GM12878 (cell line): ENCODE measurements around the gene GDI2. TPM values are rescaled to one million over a fixed set of nuclear protein-coding genes. Genes with fewer than 3 reads are reported as not detected.

Experiments used
- ATAC-seq: fragments of 200-7000 bp; cut with Tn5 transposase; 3 replicates; pipeline ENCODE4 v1.9.1; 2020; ENCODE audit warnings: mild to moderate bottlenecking, moderate library complexity
- BruUV-seq: library from RNA; stranded (reverse); fragments of 400-500 nt; replicated peaks from 2 replicates; lab custom pipeline; 2021; lab: Mats Ljungman, UMichigan
- CTCF ChIA-PET: fragments of 300-600 bp; sonication (Branson Sonifier 250); formaldehyde crosslinking; extraction: SDS; loops from one replicate; lab custom pipeline; 2021; ENCODE audit warnings: inconsistent platforms; lab: Yijun Ruan, JAX
- POLR2A ChIA-PET: fragments of 350-600 bp; formaldehyde crosslinking; extraction: SDS; loops from one replicate; lab custom pipeline; 2021; ENCODE audit warnings: inconsistent platforms; lab: Charles Lee
- RAD21 ChIA-PET: fragments of 300-600 bp; sonication (Branson Sonifier 250); formaldehyde crosslinking; loops from one replicate; lab custom pipeline; 2023; ENCODE audit warnings: antibody characterized with exemption; ENCODE audit not compliant: unreplicated experiment; lab: Charles Lee
- SMC1A ChIA-PET: fragments of 300-600 bp; sonication (Branson Sonifier 250); formaldehyde crosslinking; loops from one replicate; lab custom pipeline; 2023; ENCODE audit not compliant: unreplicated experiment, uncharacterized antibody; lab: Charles Lee
- DNase-seq: peaks from one replicate; pipeline ENCODE4 v3.0.0-alpha.2; 2011; ENCODE audit warnings: low read depth, low spot score
- FAIRE-seq: peaks from 3 replicates; lab custom pipeline; 2011; peaks lifted over from hg19 to GRCh38; lab: Jason Lieb, UNC
- H2AFZ ChIP-seq: 2 replicates; pipeline ENCODE4 v1.6.0; 2011; ENCODE audit warnings: low read depth, low read length, control low read depth; ENCODE audit not compliant: control insufficient read depth
- H3K27ac ChIP-seq: 2 replicates; pipeline ENCODE4 v1.5.1; 2011; ENCODE audit warnings: control low read depth; ENCODE audit not compliant: control insufficient read depth, insufficient read depth
- H3K27me3 ChIP-seq, 2 experiments: replicated peaks in 1 of 2; 2 replicates each; pipeline versions ENCODE4 v1.6.0 to v1.6.1; 2011; ENCODE audit warnings: low read length in 1 of 2; ENCODE audit not compliant: control insufficient read depth in 2 of 2, insufficient read depth in 2 of 2
- H3K36me3 ChIP-seq, 2 experiments: 2 replicates each; pipeline ENCODE4 v1.5.1; 2011; ENCODE audit warnings: low read length in 1 of 2; ENCODE audit not compliant: control insufficient read depth in 2 of 2, insufficient read depth in 2 of 2
- H3K4me1 ChIP-seq: 2 replicates; pipeline ENCODE4 v1.6.1; 2011; ENCODE audit warnings: mild to moderate bottlenecking, low read length, moderate library complexity, mixed read lengths; ENCODE audit not compliant: control insufficient read depth, insufficient read depth
- H3K4me2 ChIP-seq: 2 replicates; pipeline ENCODE4 v1.6.0; 2011; ENCODE audit warnings: control low read depth; ENCODE audit not compliant: control insufficient read depth, insufficient read depth
- H3K4me3 ChIP-seq: fragments of 200-600 bp; sonication (generic); 2 replicates; pipeline ENCODE4 v1.5.1; 2016
- H3K79me2 ChIP-seq: 2 replicates; pipeline ENCODE4 v1.6.0; 2011; ENCODE audit warnings: low read length; ENCODE audit not compliant: control insufficient read depth, insufficient read depth
- H3K9ac ChIP-seq: 2 replicates; pipeline ENCODE4 v1.8.0; 2011; ENCODE audit warnings: low read length, control low read depth, mixed read lengths; ENCODE audit not compliant: control insufficient read depth, insufficient read depth
- H3K9me3 ChIP-seq: replicated peaks from 3 replicates; pipeline ENCODE4 v1.5.1; 2011; ENCODE audit warnings: mild to moderate bottlenecking, low read length; ENCODE audit not compliant: control insufficient read depth, insufficient read depth
- H4K20me1 ChIP-seq: 2 replicates; pipeline ENCODE4 v1.6.0; 2011; ENCODE audit not compliant: control insufficient read depth, insufficient read depth
- BHLHE40 ChIP-seq, 2 experiments: fragments of 450-650 bp in 1 of 2; IDR thresholded peaks; 2 replicates each; pipeline ENCODE4 v1.6.1; 2011 to 2017; ENCODE audit warnings: low read depth in 2 of 2, borderline replicate concordance in 1 of 2, improper control_type of control experiment in 1 of 2, low read length in 1 of 2, mild to moderate bottlenecking in 1 of 2
- PAX8 ChIP-seq: fragments of 450-650 bp; IDR thresholded peaks from 2 replicates; pipeline ENCODE4 v1.6.1; 2017; ENCODE audit warnings: mild to moderate bottlenecking, moderate library complexity
- PBX3 ChIP-seq: IDR thresholded peaks from 2 replicates; pipeline ENCODE4 v1.6.1; 2011; ENCODE audit warnings: mild to moderate bottlenecking, low read depth, low read length, moderate library complexity; ENCODE audit not compliant: insufficient replicate concordance
- RELA ChIP-seq: fragments of 450-650 bp; IDR thresholded peaks from 2 replicates; pipeline ENCODE4 v1.8.0; 2014; ENCODE audit warnings: borderline replicate concordance; ENCODE audit not compliant: partially characterized antibody
- SIX5 ChIP-seq: IDR thresholded peaks from 2 replicates; pipeline ENCODE4 v1.6.1; 2011; ENCODE audit warnings: mild to moderate bottlenecking, low read depth, low read length, moderate library complexity; ENCODE audit not compliant: severe bottlenecking
- ZNF384 ChIP-seq: IDR thresholded peaks from 2 replicates; pipeline ENCODE4 v1.6.1; 2012; ENCODE audit warnings: low read depth, mild to moderate bottlenecking, low read length, improper control_type of control experiment, borderline replicate concordance
- WGBS: methylation state at CpG from one replicate; pipeline ENCODE4 v1.1.6; 2016; ENCODE audit warnings: low lambda C conversion rate; ENCODE audit not compliant: insufficient replicate concordance, insufficient coverage; ENCODE audit errors: missing lambda C conversion rate; 5-methylcytosine and 5-hydroxymethylcytosine counted together
- in situ Hi-C: fragments of 300-500 bp; cut with MboI; formaldehyde crosslinking; loops from 9 replicates; pipeline ENCODE4 v1.14.3; 2018; ENCODE audit warnings: mixed read lengths
- intact Hi-C: fragments of 100-400 bp; cut with micrococcal nuclease; formaldehyde crosslinking; loops from one replicate; pipeline ENCODE4 v1.14.2; 2022; ENCODE audit not compliant: unreplicated experiment
- polyA plus RNA-seq, 11 experiments: library from polyadenylated mRNA; depleted of rRNA in 4 of 11; unstranded in 6 of 11; stranded (reverse) in 5 of 11; fragments of >200 nt; fragmentation: Nextera tagmentation in 4 of 11; fragmentation: Illumina TruSeq in 1 of 11; extraction: Ambion mirVana in 4 of 11; extraction: Trizol in 1 of 11; gene quantifications; 1 replicate in 1 of 11; 2 replicates in 10 of 11; pipeline versions ENCODE4 v1.2.1 to v1.2.3, GENCODE V29; 2011 to 2016; ENCODE audit warnings: inconsistent platforms in 2 of 11, missing spikeins in 2 of 11, low read depth in 1 of 11
- total RNA-seq, 4 experiments: library from RNA; depleted of rRNA in 3 of 4; stranded (reverse); fragments of >200 nt in 3 of 4; fragmentation: Illumina TruSeq in 1 of 4; extraction: Trizol in 1 of 4; gene quantifications; 2 replicates each; pipeline versions ENCODE4 v1.2.1 to v1.2.3, GENCODE V29; 2013 to 2021

The GDI2 gene
- total and polyA plus RNA-seq, 10 of the 15 experiments (the other 5 are each of a cell fraction or from before 2014, with no cell fraction given): 261 to 395 (median 276) TPM

- Histone ChIP-seq H3K79me2 (peaks cover 85% of the 10 kb centered on the region), H3K27ac (peak overlapping the region; percentile 52), H3K27me3 (no peaks in the 10 kb centered on the region), H2AFZ (no peak overlapping the region), H3K4me2 (peak overlapping the region; percentile 92), H3K4me1 (peaks cover 27% of the 10 kb centered on the region), H3K9me3 (no peaks in the 10 kb centered on the region), H3K36me3 (peaks cover 0 to 7% of the 10 kb centered on the region in 2 experiments; a peak in 2 of 4 replicates), H3K4me3 (peak overlapping the region; percentile 91), H4K20me1 (peaks cover 10% of the 10 kb centered on the region), H3K9ac (peak overlapping the region; percentile 93)
- WGBS: under 1% methylated on average over 6 of the region's 6 CpGs
- CTCF ChIA-PET: interaction anchor here (0.9 to 2.7 kb wide), 8 partner anchors 33 to 188 kb away, joined by 3 to 14 read pairs (median 4); no protein-coding TSS in a partner anchor
- BruUV-seq: no TSS peak
- SMC1A ChIA-PET: interaction anchor here (0.9 to 4.0 kb wide), 16 partner anchors 12 to 125 kb away, joined by 3 to 54 read pairs (median 7); no protein-coding TSS in a partner anchor
- in situ Hi-C loops: no loop called here
- FAIRE-seq (no peak), DNase-seq (no peak), ATAC-seq (no peak)
- intact Hi-C loops: loop anchor here (5.0 kb wide), 1 partner anchor 81 kb away; the partner anchor contains the start of gene FBH1
- POLR2A ChIA-PET: interaction anchor here (0.6 to 4.8 kb wide), 12 partner anchors 9 to 165 kb away, joined by 3 to 32 read pairs (median 5); partner anchors contain the start of gene IL15RA
- TF ChIP-seq PAX8: no peak
- peak in 1 of 2 experiments; percentile 49; a peak in 1 of 4 replicates for TF ChIP-seq BHLHE40 (IDR thresholded peaks at IDR 0.05; ENCODE audit: borderline replicate concordance in 1 of 2, low read depth in 2 of 2, low read length in 1 of 2)
- TF ChIP-seq PBX3: no peak
- no peak for TF ChIP-seq RELA
- TF ChIP-seq ZNF384: peak; percentile 9; the same call in 1 of the 2 replicates
- peak; percentile 1 for TF ChIP-seq SIX5
- RAD21 ChIA-PET: interaction anchor here (1.1 to 12.5 kb wide), 10 partner anchors 8 to 166 kb away, joined by 3 to 183 read pairs (median 9); partner anchors contain the start of genes ANKRD16, FBH1 and IL15RA
Measured at GRCh38 chr10:5811387-5811821, 1.8 kb downstream of the GDI2 start.
